ENCODE results near the gene ENKD1.
A peak's percentile ranks its signal among the peaks of the same experiment; 100 is the strongest.
"Not testable (repeated sequence)": the region's sequence is repeated elsewhere in the genome, so short reads cannot be mapped to it uniquely, and the experiment has no call there.

The ENKD1 gene, protein sequence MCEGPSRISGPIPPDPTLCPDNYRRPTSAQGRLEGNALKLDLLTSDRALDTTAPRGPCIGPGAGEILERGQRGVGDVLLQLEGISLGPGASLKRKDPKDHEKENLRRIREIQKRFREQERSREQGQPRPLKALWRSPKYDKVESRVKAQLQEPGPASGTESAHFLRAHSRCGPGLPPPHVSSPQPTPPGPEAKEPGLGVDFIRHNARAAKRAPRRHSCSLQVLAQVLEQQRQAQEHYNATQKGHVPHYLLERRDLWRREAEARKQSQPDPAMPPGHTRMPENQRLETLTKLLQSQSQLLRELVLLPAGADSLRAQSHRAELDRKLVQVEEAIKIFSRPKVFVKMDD

DNA sequence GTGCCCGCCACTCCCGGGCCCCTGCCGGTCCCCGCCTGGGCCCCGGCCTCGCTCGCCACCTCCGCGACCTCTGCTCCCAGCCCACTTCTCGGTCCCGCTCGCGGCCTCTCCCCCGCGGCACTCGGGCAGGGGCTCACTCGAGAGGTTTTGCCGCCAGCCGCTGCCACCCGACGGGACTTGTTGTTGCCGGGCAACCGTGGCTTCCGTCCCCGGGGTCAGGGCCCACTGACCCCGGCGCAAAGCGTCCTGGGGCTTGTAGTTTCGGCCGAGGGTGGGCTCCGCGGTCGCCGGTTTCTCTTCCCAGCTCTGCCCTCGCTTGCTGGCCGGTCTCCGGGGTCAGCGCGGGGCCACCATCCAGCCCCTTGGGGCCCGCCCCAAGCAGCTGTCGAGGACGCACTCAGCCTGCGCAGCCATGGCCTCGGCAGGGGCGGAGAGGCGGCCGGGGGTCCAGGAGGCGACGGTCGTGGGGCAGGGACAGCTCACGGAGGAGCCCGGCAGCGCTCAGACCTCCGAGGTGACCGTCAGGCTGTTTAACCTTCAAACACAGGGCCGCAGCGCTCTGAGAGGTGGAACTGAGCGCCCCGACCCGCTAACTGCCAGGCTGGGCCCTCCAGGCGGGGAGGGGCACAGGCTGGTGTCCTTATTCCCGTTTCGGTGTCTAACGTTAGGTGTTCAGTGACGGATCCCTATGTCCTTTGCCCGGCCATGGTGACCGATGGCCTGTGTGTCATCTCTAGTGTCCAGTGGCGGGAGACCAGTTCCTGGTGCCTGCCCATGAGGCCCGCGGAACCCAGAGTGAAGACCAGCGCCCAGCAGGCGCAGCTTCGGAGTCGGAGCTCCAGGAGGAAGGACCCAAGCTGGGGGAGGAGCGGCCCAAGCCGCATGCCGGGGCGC is at the start of gene ENKD1, which contains the start of gene C16orf86:
Gene ENKD1, minus strand, starts transcription at position 192 of the 894 bp plus-strand sequence. CDS start 308 bp downstream, outside the sequence.
Gene C16orf86, plus strand, starts transcription at position 256 of the 894 bp plus-strand sequence. Its CDS starts 157 bp downstream, at position 413.
- peak; percentile 95 for DNase-seq

DNA sequence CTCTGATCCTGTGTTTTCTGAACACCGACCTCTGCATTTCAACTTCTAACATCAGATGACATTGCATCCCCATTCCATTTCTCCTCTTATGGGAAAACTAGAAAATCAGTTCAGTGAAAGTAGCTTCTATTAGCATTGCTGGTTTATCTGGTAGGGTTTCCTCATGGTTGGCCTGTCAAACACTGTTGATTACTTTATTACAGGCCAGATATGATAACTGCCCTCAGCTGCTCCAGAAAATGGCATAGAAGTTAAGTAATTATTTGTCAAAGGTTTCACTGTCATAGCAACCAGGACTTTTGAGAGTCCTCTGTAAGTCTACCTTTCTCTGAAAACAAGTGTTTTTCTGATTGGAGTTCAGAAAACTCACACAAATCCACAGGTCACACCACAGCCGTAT is 49.5 kb upstream of the ENKD1 start:
- no peak for DNase-seq

GRCh38 chr16:67714522-67714921 is 48.0 kb upstream of the ENKD1 start:
- DNase-seq: no peak

- DNase-seq: no peak
Observed at GRCh38 chr16:67713647-67714273, 47.2 kb upstream of the ENKD1 start.

GRCh38 chr16:67710607-67711006 is 44.1 kb upstream of the ENKD1 start:
- DNase-seq: no peak

DNA sequence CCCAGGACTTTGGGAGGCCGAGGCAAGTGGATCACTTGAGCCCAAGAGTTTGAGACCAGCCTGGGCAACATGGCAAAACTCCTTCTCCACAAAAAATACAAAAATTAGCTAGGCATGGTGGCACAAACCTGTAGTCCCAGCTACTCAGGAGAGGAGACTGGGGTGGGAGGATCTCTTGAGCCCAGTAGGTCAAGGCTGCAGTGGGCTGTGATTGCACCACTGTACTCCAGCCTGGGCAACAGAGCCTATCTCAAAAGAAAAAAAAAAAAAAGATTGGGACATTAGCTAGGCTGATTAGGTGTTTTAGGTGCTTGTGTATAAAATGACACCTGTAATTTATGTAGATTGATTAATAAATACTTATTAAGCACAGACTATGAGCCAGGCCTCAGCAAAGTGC is 42.5 kb upstream of the ENKD1 start:
- DNase-seq: no peak

GRCh38 chr16:67708368-67708771 is 41.8 kb upstream of the ENKD1 start:
- no peak for DNase-seq

DNA sequence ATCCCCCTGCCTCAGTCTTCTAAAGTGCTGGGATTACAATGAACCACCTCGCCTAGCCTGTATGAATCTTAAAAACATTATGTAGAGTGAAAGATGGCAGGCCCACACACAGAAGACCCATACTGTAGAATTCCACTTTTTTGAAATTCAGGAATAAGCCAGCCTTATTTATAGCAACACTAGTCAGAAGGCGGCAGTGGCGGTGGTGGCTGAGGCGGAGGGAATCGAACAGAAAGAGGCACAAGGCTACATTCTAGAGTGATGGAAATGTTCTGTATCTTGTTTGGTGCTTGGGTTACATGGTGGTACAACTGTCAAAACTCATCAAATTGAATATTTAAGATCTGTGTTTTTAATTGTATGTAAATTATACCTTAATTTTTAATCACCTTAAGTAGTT is 41.2 kb upstream of the ENKD1 start:
- no peak for DNase-seq

GRCh38 chr16:67707210-67707609 is 40.7 kb upstream of the ENKD1 start:
- DNase-seq: no peak

GRCh38 chr16:67704110-67704509 is 37.6 kb upstream of the ENKD1 start:
- DNase-seq: no peak

GRCh38 chr16:67703626-67704025 is 37.1 kb upstream of the ENKD1 start:
- DNase-seq: no peak

GRCh38 chr16:67702130-67702529 is 35.6 kb upstream of the ENKD1 start:
- no peak for DNase-seq

DNA sequence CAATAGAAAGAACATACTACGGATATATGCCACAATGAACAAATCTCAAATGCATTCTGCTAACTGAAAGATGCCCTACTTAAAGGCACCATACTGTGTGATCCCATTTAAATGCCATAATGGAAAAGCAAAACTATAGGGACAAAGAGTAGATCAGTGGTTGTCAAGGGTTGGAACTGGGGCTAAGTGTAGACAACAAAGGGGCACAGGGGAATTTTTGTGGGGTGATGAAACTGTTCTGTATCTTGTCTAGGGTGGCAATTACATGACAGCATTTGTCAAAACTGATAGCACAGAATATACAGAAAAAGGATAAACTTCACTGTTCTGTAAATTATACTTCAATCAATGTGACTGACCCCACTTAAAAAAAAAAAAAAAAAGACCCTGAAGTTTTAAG is 34.9 kb upstream of the ENKD1 start:
- DNase-seq: peak; percentile 17

GRCh38 chr16:67699265-67699664 is 32.7 kb upstream of the ENKD1 start:
- DNase-seq: peak; percentile 11

DNA sequence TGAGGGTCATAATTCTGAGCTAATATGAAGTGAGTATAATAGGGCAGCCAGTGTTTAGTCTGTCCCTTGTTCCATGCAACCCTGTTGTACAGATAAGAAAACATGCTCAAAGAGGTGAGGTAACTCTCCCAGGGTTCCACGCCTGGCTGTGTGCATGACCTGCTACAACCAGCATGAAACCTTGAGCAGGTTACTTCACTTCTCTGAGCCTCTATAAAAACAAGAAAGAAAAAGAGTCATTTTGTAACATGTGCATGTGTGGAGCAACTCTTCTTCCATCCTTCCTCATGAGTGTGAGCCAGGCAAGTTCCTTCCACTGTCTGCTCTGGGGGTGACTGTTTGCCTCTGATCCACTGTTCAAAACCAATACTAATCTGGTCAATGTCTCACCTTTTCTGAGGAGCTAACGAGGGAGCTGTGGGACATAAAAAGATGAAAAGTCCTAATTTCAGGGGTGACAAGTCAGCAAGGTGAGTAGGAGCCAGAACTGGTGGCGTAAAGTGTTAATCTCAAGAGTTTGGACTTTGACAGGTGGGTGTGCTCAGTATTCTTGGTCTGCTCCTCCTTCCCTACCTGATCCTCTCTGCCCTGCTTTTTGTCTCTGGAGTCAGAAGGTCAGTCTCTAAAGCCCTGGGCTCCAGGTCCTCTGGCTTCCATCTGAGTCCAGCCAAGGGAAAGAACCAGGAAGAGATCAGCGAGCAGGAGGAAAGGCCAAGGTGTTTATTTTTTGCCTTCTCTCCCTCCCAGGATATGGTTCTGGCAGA is 31.1 kb upstream of the ENKD1 start:
- DNase-seq: no peak

DNA sequence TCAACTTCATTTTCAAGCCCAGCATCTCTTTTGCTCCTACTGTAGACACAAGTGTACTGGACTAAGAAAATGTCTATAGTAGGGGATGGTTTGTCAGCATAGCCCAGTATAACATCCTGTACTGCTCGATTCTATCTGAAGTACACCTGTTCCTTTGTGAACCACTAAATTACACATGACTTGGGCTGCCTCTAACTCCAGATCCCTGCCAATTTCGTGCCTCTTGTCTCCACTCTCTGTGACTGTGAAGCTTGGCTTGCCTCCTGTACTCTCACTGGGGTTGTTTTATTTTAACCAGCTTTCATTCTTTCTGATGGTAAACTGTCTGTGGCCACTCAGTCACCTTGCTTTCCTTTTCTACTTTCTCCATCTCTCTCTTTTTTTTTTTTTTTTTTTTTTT is 28.1 kb upstream of the ENKD1 start:
- DNase-seq: no peak

DNA sequence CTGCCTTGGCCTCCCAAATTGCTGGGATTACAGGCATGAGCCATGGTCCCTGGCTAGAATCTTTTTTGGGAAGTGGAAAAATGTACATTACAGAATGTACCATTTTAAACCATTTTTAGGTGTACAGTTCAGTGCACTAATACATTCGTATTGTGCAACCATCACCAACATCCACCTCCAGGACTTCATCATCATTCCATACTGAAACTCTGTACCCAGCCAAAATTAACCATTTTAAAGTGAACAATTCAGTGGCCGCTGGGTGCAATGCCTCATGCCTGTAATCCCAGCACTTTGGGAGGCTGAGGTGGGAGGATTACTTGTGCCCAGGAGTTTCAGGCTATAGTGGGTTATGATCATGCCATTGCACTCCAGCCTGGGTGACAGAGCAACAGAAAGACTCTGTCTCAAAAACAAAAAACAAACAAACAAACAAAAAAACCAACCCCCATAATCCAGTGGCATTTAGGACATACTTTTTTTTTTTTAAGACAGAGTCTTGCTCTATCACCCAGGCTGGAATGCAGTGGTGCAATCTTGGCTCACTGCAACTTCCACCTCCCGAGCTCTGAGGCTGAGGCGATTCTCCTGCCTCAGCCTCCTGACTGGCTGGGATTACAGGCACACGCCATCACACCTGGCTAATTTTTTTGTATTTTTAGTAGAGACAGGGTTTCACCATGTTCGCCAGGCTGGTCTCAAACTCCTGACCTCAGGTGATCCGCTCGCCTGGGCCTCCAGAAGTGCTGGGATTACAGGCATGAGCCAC is 27.2 kb upstream of the ENKD1 start:
- DNase-seq: not testable (repeated sequence)

GRCh38 chr16:67685388-67686112 is 19.0 kb upstream of the ENKD1 start:
- no peak for DNase-seq

DNA sequence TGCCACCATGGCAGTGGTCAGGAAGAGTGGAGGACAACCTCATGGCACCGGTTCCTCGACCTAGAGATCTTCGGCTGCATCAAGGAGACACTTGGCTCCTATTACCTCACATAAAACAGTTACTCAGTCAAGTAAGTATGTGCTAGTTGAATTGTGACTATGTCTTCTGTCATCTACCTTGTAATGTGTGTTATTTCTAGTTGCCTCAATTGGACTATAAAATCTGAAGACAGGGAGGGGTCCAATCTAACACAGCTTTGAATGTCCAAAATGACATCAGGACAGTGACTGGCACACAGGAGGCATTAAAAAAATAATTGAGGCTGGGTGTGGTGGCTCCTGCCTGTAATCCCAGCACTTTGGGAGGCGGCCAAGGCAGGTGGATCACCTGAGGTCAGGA is 17.2 kb upstream of the ENKD1 start:
- DNase-seq: no peak

GRCh38 chr16:67679935-67680897 is 13.7 kb upstream of the ENKD1 start:
- no peak for DNase-seq
